Measurements from ENCODE around the gene DYDC1.
"Not testable (repeated sequence)": the region's sequence is repeated elsewhere in the genome, so short reads cannot be mapped to it uniquely, and the experiment has no call there.

The DYDC1 gene

GRCh38 chr10:80356563-80356988, at the start of gene DYDC1, which contains the start of gene DYDC2:
DYDC1 (minus strand) TSS chr10:80356755; CDS start chr10:80352601, 4,154 bp downstream.
DYDC2 (plus strand) TSS chr10:80356781; CDS start chr10:80362444, 5,663 bp downstream.
- peak; percentile 80 for DNase-seq

- DNase-seq = no peak
Observed at GRCh38 chr10:80406204-80406603, 49.6 kb upstream of the DYDC1 start.

GRCh38 chr10:80405626-80406025, 49.1 kb upstream of the DYDC1 start:
- no peak for DNase-seq

- DNase-seq = no peak
Observed at GRCh38 chr10:80405035-80405434, 48.5 kb upstream of the DYDC1 start.

- no peak for DNase-seq
Observed at GRCh38 chr10:80400136-80400804, 43.7 kb upstream of the DYDC1 start.

DNA sequence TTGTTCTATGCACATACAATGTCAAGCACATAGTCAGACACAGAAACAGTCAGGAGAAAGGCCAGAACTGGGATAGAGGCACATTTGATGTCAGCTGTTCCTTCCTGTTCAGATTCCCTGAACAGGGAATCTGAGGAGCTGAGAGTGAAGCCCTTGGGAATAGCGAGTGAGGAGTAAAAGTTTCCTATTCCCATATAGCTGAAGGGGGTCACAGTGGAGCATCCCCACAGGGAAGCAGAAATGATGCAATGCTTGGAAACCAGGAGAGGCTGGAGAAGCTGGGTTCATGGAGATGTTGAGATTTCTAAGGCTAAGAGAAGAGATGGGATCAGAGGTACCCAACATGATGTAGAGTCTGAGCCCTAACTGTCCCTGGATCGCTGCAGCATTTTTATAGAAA, 40.5 kb upstream of the DYDC1 start:
- DNase-seq = no peak

GRCh38 chr10:80394358-80394916, 37.9 kb upstream of the DYDC1 start:
- no peak for DNase-seq

DNA sequence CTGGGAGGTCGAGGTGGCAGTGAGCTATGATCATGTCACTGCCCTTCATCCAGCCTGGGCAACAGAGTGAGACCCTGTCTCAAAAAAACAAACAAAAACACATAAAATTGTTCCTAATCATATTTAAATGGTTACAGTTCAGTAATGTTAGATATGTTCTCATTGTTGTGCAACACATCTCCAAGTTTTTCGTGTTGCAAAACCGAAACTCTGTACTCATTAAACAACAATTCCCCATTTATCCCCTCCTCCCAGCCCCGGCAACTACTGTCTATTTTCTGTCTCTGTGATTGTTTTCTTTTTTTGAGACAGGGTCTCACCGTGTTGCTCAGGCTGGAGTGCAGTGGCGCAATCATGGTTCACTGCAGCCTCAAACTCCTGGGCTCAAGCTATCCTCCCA, 35.7 kb upstream of the DYDC1 start:
- no peak for DNase-seq

DNA sequence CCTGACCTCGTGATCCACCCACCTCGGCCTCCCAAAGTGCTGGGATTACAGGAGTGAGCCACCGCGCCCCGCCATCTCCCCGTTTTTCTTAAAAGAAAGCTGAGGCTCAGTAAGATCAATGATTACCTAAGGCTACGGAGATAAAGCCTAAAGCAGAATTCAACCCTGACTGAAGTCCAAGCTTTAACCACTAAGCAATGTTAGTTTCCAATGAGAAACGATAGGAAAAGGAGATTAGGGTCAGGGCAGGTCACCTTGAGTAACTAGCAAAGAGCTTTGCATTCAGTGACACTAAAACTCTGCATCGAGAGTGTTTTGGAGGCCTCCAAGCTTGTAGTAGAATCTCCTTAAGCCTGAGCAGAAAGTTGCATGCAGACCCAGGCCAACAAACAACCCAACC, 34.2 kb upstream of the DYDC1 start:
- DNase-seq = no peak

- no peak for DNase-seq
Observed at GRCh38 chr10:80382989-80383388, 26.4 kb upstream of the DYDC1 start.

- DNase-seq = no peak
Observed at GRCh38 chr10:80380185-80380584, 23.6 kb upstream of the DYDC1 start.

GRCh38 chr10:80379701-80380100, 23.1 kb upstream of the DYDC1 start:
- no peak for DNase-seq

DNA sequence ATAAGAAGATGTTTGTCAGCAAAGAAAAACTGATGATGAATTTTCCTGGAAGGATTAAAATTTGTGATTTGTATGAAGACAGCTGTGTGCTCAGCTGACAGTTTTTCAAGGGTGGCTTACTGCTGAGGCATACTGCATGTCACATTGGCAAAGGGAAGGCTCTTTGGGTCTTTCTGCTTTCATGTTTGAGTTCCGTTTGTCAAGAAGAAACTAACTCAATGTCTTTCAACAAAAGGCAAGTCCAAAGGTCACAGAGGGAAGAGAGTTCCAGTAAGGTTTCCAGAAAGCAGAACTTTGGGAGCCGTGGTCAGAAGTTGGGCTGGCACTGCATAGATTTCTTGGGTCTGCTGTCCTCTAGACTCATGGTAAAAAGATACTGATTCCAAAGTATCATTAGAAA, 16.9 kb upstream of the DYDC1 start:
- DNase-seq = no peak

DNA sequence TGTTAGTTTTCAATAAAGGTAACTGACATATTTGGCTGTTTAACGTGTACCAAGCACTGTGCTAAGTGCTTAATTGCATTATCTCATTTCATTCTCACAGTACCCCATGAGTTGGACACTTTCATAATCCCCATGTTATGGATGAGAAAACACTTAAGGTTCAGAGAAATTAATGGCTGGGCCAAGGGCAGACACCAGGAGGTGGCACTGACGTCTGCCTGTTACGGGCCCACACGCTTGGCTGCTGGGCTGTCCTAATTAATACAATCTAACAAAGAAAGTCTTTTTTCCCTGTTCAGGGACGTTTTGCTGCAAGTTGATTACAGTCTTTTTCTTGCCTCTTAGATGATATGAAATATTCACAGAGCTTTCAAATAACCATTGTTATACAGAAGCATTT, 16.1 kb upstream of the DYDC1 start:
- no peak for DNase-seq

- no peak for DNase-seq
Observed at GRCh38 chr10:80371467-80371866, 14.9 kb upstream of the DYDC1 start.

- no peak for DNase-seq
Observed at GRCh38 chr10:80365510-80365909, 9.0 kb upstream of the DYDC1 start.

- DNase-seq = no peak
Observed at GRCh38 chr10:80359644-80360043, 3.1 kb upstream of the DYDC1 start.

GRCh38 chr10:80358925-80359324, 2.4 kb upstream of the DYDC1 start:
- DNase-seq = not testable (repeated sequence)

DNA sequence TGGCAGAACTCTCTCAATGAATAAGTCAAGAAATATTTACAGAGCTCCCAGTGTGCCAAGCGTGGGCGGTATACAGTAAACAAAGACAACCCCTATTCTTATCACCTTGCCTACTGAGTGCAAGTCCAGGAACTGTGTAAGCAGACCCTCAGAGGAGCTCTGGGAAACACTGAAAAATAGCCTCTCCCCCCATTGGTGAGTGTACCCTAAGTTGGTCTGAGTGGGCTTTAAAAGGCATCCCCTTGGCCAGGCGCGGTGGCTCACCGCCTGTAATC, 1.2 kb upstream of the DYDC1 start:
- DNase-seq = no peak

- DNase-seq = peak; percentile 25
Observed at GRCh38 chr10:80356989-80357850, 665 bp upstream of the DYDC1 start.

GRCh38 chr10:80351220-80351619, 5.3 kb downstream of the DYDC1 start:
- no peak for DNase-seq

DNA sequence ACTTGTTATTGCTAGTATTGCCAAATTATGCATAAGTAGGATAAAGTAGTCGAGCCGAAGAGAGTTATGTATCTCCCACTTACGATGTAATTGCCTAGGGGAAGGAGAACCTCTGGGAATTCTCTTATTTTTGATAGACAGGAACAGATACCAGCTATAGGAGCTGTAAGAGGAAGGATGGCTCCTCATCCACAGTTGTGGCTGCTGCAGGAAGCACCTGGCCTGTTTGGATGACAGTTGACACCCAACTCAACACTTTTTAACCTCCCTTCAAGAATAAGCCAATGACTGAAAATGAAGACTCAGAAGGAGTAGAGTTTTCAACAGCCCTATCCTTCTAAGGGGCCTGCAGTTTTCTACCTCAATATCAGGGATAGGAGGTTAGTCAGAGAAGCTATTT, 6.3 kb downstream of the DYDC1 start:
- DNase-seq = no peak

DNA sequence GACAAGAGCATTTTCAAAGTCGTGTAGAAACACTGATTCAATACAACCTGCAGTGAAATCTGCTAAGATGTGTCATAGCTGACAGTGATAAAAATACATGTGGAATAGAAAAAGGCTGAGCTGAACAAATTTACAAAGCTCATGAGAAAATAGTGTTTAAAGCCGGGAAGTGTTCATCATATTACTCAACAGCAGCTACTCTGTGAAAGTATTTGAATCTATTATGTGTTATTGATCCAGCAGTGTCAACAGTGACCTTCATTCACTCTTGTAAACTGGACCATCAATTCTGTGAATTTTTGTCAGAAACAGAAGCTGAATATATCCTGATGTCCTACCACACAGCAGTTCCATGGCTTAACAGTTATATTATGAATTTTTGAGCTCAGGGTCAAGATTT, 11.6 kb downstream of the DYDC1 start:
- DNase-seq = no peak

DNA sequence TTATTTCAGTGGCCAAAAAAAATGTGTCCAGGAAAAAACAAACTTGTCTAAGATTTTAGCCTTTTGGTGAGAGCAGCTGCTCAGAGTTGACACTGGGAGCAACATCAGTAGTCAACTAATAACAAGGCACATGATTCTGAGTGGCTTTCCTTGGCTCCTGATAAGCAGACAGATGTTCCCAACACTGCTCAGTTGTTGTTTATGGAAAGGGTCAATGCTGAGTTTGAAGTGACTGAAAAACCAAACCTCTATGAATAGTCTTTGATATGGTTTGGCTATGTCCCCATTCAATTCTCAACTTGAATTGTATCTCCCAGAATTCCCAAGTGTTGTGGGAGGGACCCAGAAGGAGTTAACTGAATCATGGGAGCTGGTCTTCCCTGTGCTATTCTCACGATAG, 12.3 kb downstream of the DYDC1 start:
- DNase-seq = no peak

Data from NCI-H1436 (cell line).